K562 (cell line): Measurements from ENCODE around the gene ELK4. TPM values are rescaled to one million over a fixed set of nuclear protein-coding genes. Genes with fewer than 3 reads are reported as not detected.

Source experiments
- ATAC-seq: fragments of 200-7000 bp; cut with Tn5 transposase; 3 replicates; pipeline ENCODE4 v1.9.1; 2020; ENCODE audit warnings: moderate library complexity
- BruUV-seq: library from RNA; stranded (reverse); fragments of 400-500 nt; replicated peaks from 2 replicates; lab custom pipeline; 2021; lab: Mats Ljungman, UMichigan
- CTCF ChIA-PET: fragments of 300-600 bp; formaldehyde crosslinking; extraction: SDS; loops from one replicate; lab custom pipeline; 2021; ENCODE audit warnings: low intra/inter-chr PET ratio; lab: Yijun Ruan, JAX
- POLR2A ChIA-PET: fragments of 300-600, 350-650 bp; sonication (Branson Sonifier 250); formaldehyde crosslinking; extraction: SDS; loops from one replicate; lab custom pipeline; 2021; ENCODE audit warnings: antibody characterized with exemption, inconsistent platforms; lab: Yijun Ruan, JAX
- DNase-seq, 4 experiments: peaks; one replicate each; pipeline versions ENCODE4 v3.0.0 to v3.0.0-alpha.2; 2011 to 2018; ENCODE audit warnings: low spot score in 3 of 4, mixed read lengths in 3 of 4; ENCODE audit errors: extremely low read depth in 1 of 4
- FAIRE-seq: peaks from 2 replicates; lab custom pipeline; 2011; peaks lifted over from hg19 to GRCh38; lab: Jason Lieb, UNC
- H2AFZ ChIP-seq: 2 replicates; pipeline ENCODE4 v1.6.0; 2011; ENCODE audit warnings: low read depth, low read length, control low read depth, inconsistent platforms
- H3K27ac ChIP-seq: fragments of 200-600 bp; 3 replicates; pipeline ENCODE4 v1.8.0; 2011; ENCODE audit warnings: low read depth, mild to moderate bottlenecking, control low read depth, inconsistent platforms, low read length, moderate library complexity, mixed read lengths; ENCODE audit errors: extremely low read depth
- H3K27me3 ChIP-seq, 2 experiments: fragments of 300-600 bp in 1 of 2; 2 replicates in 1 of 2; 3 replicates in 1 of 2; pipeline versions ENCODE4 v1.6.0 to v1.8.0; 2011; ENCODE audit warnings: inconsistent platforms in 2 of 2, low read length in 2 of 2, mild to moderate bottlenecking in 1 of 2, mixed read lengths in 1 of 2, moderate library complexity in 1 of 2; ENCODE audit not compliant: control insufficient read depth in 2 of 2, insufficient read depth in 2 of 2
- H3K36me3 ChIP-seq: fragments of 300-600 bp; 3 replicates; pipeline ENCODE4 v1.8.0; 2011; ENCODE audit warnings: mild to moderate bottlenecking, low read length, inconsistent platforms; ENCODE audit not compliant: control insufficient read depth, insufficient read depth
- H3K4me1 ChIP-seq, 2 experiments: fragments of 200-600 bp in 1 of 2; replicated peaks in 1 of 2; 2 replicates in 1 of 2; 3 replicates in 1 of 2; pipeline versions ENCODE4 v1.5.1 to v1.8.0; 2011; ENCODE audit warnings: inconsistent platforms in 2 of 2, low read length in 2 of 2, mild to moderate bottlenecking in 1 of 2, mixed read lengths in 1 of 2, moderate library complexity in 1 of 2; ENCODE audit not compliant: control insufficient read depth in 2 of 2, insufficient read depth in 2 of 2
- H3K4me2 ChIP-seq: 2 replicates; pipeline ENCODE4 v1.6.1; 2011; ENCODE audit warnings: low read length, control low read depth, inconsistent platforms, mixed read lengths; ENCODE audit not compliant: insufficient read depth
- H3K4me3 ChIP-seq: fragments of 200-600 bp; sonication (generic), shearing (Covaris generic); 2 replicates; pipeline ENCODE4 v1.5.1; 2016; ENCODE audit warnings: control low read depth, inconsistent platforms
- H3K79me2 ChIP-seq: fragments of 200-600 bp; 3 replicates; pipeline ENCODE4 v1.8.0; 2011; ENCODE audit warnings: low read length, inconsistent platforms; ENCODE audit not compliant: control insufficient read depth, insufficient read depth
- H3K9ac ChIP-seq, 2 experiments: 2 replicates each; pipeline versions ENCODE4 v1.6.0 to v1.6.1; 2011; ENCODE audit warnings: low read depth in 2 of 2, low read length in 2 of 2, control low read depth in 1 of 2, inconsistent platforms in 1 of 2, mild to moderate bottlenecking in 1 of 2, mixed read lengths in 1 of 2; ENCODE audit not compliant: insufficient read depth in 1 of 2
- H3K9me1 ChIP-seq: one replicate; pipeline ENCODE4 v1.6.0; 2011; ENCODE audit warnings: inconsistent platforms, mild to moderate bottlenecking, low read length, moderate library complexity; ENCODE audit not compliant: control insufficient read depth, insufficient read depth
- H3K9me3 ChIP-seq: replicated peaks from 2 replicates; pipeline ENCODE4 v1.5.1; 2011; ENCODE audit warnings: low read depth, low read length, inconsistent platforms; ENCODE audit not compliant: control insufficient read depth, insufficient read depth
- H4K20me1 ChIP-seq: replicated peaks from 2 replicates; pipeline ENCODE4 v1.6.1; 2011; ENCODE audit warnings: low read length, inconsistent platforms, mixed read lengths; ENCODE audit not compliant: control insufficient read depth, insufficient read depth
- CBFA2T2 ChIP-seq: fragments of 450-650 bp; conservative IDR thresholded peaks from 2 replicates; pipeline ENCODE4 v1.6.1; 2017; ENCODE audit warnings: mild to moderate bottlenecking
- ETV5 ChIP-seq: sonication (generic); formaldehyde crosslinking; IDR thresholded peaks from 2 replicates; pipeline ENCODE4 v1.4.0; 2020; ENCODE audit warnings: low read depth, mild to moderate bottlenecking, missing genetic modification reagents
- FOXJ3 ChIP-seq: sonication (generic); formaldehyde crosslinking; IDR thresholded peaks from 2 replicates; pipeline ENCODE4 v1.4.0; 2020; ENCODE audit warnings: mild to moderate bottlenecking, missing genetic modification reagents
- ZNF217 ChIP-seq: sonication (generic); formaldehyde crosslinking; IDR thresholded peaks from 2 replicates; pipeline ENCODE4 v1.8.0; 2022; ENCODE audit warnings: mild to moderate bottlenecking, missing genetic modification reagents
- WGBS: fragments of 100-300 bp; shearing (Covaris generic); methylation state at CpG from one replicate; pipeline ENCODE4 v1.1.6; 2016; ENCODE audit warnings: low coverage, mixed read lengths; ENCODE audit not compliant: insufficient coverage; ENCODE audit errors: missing lambda C conversion rate; 5-methylcytosine and 5-hydroxymethylcytosine counted together
- in situ Hi-C: fragments of 300-500 bp; cut with MboI; formaldehyde crosslinking; loops from 4 replicates; pipeline ENCODE4 v1.15.0; 2018; ENCODE audit warnings: inconsistent platforms, mixed read lengths
- intact Hi-C: fragments of 100-400 bp; cut with micrococcal nuclease; formaldehyde crosslinking; loops from 2 replicates; pipeline ENCODE4 v1.14.2; 2022
- polyA plus RNA-seq, 8 experiments: library from polyadenylated mRNA; depleted of rRNA in 4 of 8; stranded (reverse) in 5 of 8; unstranded in 3 of 8; fragments of >200 nt; fragmentation: Nextera tagmentation in 2 of 8; fragmentation: Illumina TruSeq in 1 of 8; extraction: Ambion mirVana in 2 of 8; extraction: Trizol in 1 of 8; gene quantifications; 2 replicates each; pipeline versions ENCODE4 v1.2.1 to v1.2.3, GENCODE V29; 2011 to 2014; ENCODE audit warnings: inconsistent platforms in 1 of 8, missing spikeins in 1 of 8
- total RNA-seq, 7 experiments: library from RNA; depleted of rRNA in 6 of 7; stranded (reverse); fragments of >200 nt in 6 of 7; fragmentation: Illumina TruSeq in 2 of 7; extraction: Trizol in 2 of 7; gene quantifications; 2 replicates each; pipeline versions ENCODE4 v1.2.1 to v1.2.3, GENCODE V29; 2011 to 2021; ENCODE audit warnings: low replicate concordance in 1 of 7

ELK4 gene
- total and polyA plus RNA-seq, 9 of the 15 experiments (the other 6 are each of a cell fraction or from before 2014, with no cell fraction given): 2.0 to 21.7 (median 9.2) TPM

DNA sequence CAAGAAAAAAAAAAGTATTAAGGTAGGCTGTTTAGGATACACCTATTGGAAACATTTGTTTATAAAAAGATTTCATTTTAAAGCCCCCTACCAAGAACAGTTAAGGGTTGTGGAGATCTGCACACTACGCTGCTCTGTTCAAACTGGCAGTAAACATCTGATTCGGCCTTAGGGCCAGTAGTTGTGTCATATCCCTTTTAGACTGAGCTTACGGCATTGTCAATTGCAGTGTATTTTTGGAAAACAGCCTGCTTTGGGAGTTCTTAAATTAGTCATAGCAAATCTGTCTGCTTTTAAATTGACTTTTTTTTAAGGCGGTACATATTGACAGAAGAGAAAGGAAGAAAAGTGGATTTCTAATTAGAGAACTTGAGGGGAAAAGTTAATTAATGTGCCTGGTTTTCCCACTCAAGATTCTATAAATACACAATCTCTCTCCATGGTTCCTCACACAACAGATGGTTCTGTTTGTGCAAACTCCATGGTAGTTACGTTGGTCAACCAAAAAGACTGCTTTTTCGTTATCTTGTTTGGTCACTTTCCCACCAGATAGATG, 1.7 kb upstream of the ELK4 start:
- Histone ChIP-seq H3K27me3 (peaks cover 0 to 4% of the 10 kb centered on the region in 2 experiments; a peak in 1 of 5 replicates), H3K9ac (no peak overlapping the region), H3K4me2 (no peak overlapping the region), H3K4me1 (peaks cover 15 to 17% of the 10 kb centered on the region in 2 experiments), H3K79me2 (peaks cover 33% of the 10 kb centered on the region), H2AFZ (no peak overlapping the region), H4K20me1 (no peaks in the 10 kb centered on the region), H3K9me1 (no peaks in the 10 kb centered on the region), H3K27ac (no peak overlapping the region), H3K9me3 (no peaks in the 10 kb centered on the region), H3K36me3 (peaks cover 4% of the 10 kb centered on the region; the same call in 1 of the 3 replicates), H3K4me3 (no peak overlapping the region)
- ATAC-seq: no peak
- FAIRE-seq: no peak
- CTCF ChIA-PET: interaction anchor here (3.6 kb wide), 1 partner anchor 43 kb away, joined by 44 read pairs; no protein-coding TSS in a partner anchor
- in situ Hi-C loops (no loop called here), intact Hi-C loops (loop anchor here (2.0 kb wide), 1 partner anchor 23 kb away; no protein-coding TSS in a partner anchor)
- POLR2A ChIA-PET: interaction anchor here (1.1 to 2.1 kb wide), 4 partner anchors 9 to 25 kb away, joined by 3 to 10 read pairs (median 10); no protein-coding TSS in a partner anchor
- DNase-seq: no peak
- 70% methylated on average over 6 of the region's 6 CpGs for WGBS
- TF ChIP-seq CBFA2T2 (no peak), FOXJ3 (no peak), ZNF217 (CRISPR knock-in tag) (no peak), ETV5 (CRISPR knock-in tag) (no peak)
- BruUV-seq: no TSS peak
